COLO668 (cell line): ENCODE data around the gene DKC1.

Source experiments
- DNase-seq: peaks from one replicate; lab custom pipeline; 2025; ENCODE audit not compliant: unreplicated experiment; lab: John Stamatoyannopoulos, UW

DKC1 gene

DNA sequence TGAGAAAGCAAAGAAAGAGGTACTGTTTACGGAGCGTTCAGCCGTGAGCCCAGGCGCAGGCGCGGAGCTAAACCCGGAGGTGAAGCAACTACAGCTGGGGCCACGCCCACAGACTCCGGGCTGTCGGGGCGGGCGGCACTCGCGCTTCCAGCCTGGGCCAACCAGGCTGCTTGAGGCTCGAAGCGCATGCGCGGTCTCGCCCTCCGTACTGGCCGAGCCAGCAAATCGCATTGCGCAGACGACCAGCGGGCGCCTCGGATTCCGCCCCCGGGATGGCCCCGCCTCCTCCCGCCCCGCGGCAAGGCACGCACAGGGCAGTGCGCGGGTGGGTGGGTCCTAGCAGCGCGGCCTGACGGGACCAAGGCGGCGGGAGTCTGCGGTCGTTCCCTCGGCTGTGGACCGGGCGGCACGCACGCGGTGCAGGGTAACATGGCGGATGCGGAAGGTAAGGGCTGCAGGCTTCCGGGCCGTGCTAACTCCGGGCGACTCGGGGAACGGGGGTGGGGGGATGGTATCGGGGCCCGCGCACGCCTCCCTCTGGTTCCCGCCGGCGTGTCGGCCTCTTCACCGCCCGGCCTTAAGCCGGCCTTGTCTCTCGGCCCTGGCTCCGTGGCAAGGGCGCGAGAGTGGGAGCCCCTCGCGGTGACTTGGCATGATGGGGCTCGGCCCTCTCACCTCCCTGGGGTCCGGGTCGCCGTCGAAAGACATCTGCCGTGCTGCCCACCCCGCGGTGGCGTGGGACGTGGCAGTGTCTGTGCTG, at the start of gene DKC1:
TSS of gene DKC1 (plus strand) at position 328 of the 760 bp plus-strand sequence. CDS start at position 430, 102 bp downstream.
- DNase-seq: peak; percentile 99

GRCh38 chrX:154714925-154715324, 47.7 kb upstream of the DKC1 start:
- peak; percentile 41 for DNase-seq

DNA sequence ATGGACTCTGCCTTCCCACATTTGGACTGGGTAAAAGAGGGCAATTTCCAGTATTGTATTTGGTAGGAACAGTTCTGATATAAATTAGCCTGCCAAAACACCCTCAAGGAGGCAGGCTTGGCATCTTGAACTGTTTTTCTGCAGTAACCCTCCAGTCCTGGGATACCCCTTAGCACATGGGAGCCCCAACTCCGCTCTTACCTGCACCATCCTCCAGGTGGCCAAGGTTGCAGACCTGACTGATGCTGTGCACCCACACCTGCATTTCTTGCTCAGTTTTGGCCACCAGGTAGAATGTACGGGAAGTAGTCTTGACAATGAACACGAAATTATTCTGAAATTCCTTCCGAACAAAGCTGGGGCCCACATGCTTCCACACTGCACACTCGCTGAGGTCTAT, 46.8 kb upstream of the DKC1 start:
- no peak for DNase-seq

DNA sequence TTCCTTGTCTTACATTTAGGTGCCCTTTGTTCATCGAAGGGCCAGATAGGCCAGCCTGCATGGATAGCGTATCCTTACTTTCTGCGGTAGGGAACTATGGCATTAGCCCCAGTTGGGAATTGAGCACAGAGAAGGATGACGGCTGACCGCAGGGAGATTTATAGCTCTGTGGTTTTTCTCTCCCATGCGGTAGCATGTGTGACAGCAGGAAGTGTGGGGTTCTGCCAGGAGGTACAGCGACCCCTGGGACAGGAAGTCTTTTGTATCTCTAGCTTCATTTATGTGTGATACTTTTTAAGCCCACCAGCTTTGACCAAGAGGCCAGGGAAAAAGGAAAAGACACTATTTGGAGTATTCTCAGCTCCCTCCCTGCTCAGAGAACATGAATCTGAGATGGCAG, 44.8 kb upstream of the DKC1 start:
- peak; percentile 77 for DNase-seq

DNA sequence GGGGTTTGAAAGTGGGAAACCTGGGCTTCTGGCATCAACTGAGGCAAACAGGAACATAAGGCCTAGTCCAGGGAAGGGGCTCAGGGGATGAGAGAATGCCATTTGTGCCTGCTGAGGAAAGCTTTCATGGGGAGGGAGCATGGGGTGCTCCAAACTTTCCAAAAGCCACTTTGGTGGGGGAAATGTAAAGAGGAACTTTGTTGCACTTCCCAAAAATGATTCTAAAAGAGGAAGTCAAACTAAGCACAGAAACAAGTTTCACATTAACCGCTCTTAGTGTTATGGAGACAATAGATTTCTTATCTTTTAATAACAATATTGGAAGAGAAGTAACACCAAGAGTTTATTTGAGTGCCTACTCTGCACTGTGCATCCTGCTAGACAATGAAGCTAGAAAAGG, 44.0 kb upstream of the DKC1 start:
- DNase-seq: no peak

- DNase-seq: no peak
Observed at GRCh38 chrX:154719132-154719675, 43.5 kb upstream of the DKC1 start.

DNA sequence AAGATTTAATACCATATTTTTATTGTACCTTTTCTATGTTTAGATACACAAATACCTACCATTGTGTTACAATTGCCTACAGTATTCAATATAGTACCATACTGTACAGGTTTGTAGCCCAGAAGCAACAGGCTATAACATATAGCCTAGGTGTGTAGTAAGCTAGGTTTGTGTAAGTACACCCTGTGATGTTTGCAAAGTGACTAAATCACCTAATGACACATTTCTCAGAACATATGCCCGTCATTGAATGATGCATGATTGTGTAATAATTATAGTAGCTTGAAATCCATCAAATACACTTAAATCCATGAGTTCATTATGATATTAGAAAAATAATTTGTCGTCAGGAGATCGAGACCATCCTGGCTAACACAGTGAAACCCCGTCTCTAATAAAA, 42.6 kb upstream of the DKC1 start:
- no peak for DNase-seq

- DNase-seq: no peak
Observed at GRCh38 chrX:154721155-154721554, 41.5 kb upstream of the DKC1 start.

GRCh38 chrX:154724993-154725756, 37.5 kb upstream of the DKC1 start:
- DNase-seq: no peak

- DNase-seq: no peak
Observed at GRCh38 chrX:154727418-154727817, 35.2 kb upstream of the DKC1 start.

DNA sequence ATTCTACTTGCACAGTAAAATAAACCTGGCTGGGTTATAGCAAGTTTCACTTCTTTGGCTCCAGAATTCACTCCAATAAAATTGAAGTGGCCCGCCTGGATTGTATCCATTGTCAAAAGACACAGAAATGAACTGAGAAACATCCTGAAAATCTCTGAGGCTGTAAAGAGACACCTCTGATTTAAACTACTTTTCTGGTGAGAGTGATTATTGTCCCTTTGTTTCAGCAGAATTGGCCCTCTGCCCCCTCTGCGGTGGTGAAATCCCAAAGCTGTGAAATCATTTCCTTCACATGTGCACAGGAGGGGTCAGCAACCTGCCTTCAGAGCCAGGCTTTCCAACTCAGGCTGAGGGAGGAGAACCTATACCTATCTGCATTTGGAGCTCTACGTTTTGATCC, 34.8 kb upstream of the DKC1 start:
- DNase-seq: no peak

DNA sequence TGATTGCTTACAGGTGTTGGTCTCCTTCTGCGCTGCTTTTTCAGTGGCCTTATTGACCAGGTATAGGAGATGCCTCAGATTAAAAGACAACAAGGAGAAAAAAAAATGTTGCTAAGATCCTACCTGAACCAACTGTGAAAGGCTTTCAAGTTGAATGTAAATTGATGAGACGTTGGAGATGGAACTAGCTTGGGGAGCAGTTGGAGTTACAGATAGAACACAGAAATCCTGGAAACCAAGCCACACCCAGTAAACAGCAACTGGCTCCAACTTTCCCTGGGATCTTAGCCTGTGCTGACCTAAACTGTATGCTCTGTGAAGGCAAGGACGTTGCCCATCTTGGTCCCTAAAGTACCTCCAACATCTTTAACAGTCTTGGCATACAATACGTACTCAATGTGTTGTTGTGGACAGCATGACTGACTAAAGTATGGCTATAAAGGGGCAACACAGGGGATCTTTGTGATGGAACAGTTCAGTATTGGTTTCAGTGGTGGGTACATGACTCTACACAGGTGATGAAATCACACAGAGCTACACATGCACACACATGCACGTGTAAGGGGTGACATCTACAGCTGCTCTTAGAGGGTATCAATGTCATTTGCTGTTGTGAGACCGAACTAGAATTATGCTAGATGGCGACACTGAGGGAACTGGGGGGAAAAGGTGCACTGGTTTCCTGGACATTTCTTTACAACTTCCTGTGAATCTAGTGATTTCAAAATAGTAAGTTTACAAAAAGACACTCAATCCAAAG, 34.1 kb upstream of the DKC1 start:
- no peak for DNase-seq

GRCh38 chrX:154729439-154729838, 33.2 kb upstream of the DKC1 start:
- no peak for DNase-seq

DNA sequence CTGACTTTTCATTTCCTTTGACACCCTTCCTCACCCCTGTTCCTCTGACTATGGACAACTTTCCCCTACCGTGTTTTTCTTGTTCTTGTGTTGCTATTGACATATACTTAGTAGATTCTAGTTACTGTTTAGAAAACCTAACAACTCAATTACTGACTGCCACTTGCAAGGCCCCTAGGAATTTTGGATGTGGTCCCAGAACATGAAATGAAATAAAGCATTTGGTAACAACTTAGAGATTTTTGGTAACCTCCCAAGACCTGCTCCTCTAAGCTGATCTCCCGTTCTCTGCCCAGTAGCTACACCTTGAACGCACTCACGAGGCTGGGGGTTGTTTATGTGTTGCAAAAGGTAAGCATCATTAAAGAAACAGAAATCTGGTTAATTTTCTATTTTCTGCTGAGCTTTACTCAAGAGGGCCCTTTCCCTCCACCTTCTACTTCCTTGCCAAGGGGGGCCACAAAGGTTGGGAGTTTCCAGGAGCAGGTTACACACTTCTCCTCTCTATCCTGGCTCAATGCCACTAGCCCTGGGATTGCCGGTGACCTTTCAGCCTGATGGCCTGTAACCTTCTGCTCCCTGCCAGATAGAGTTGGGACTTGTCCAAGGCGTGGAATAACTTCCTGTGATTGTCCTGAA, 32.3 kb upstream of the DKC1 start:
- no peak for DNase-seq

DNA sequence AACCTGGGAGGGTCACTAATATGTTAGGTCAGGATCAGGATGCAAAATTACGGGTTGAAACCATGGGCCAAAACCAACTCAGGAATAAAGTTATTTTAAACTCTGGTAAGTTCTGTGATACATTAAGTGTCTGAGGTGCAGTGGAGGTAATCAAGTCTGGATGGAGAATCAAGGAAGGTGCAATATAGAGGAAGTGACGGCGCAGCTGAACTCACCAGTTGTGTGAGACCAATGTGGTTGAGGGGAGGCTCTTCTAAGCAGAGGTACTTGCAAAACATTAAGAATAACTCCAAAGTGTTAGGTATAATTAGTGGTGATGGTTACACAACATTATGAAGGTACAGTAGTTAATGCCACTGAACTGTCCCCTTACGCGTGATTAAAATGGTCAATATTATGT, 31.5 kb upstream of the DKC1 start:
- no peak for DNase-seq

- no peak for DNase-seq
Observed at GRCh38 chrX:154731881-154732280, 30.8 kb upstream of the DKC1 start.

DNA sequence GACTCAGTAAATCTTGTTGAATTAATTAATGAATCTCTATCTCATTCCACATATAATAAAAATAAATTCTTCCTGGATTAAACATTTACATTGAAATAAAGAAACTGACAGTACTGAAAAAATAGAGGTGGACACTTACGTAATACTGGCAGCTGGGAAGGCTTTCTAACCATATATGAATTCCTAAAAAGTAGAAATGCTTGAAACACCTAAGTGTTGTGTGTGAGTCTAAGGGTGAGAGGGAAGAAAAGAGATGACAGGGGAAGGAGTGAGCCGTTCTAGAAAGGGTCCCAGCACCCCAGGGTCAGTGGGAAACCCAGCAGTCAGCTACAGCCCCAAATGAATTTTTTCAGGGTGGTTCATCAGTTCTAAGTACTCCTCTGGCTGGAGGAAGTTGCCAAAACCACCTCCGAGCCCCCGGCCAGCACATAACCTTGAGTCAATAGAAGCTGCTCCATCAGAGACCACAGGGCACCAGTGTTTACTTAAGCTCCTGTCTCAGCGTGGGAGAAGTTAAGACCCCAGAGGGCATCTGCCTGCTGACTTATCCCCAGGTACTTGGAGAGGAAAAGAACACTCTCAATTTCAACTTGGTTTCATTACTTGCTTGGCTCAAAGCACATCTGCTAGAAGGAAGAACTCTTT, 30.1 kb upstream of the DKC1 start:
- no peak for DNase-seq

GRCh38 chrX:154733066-154733425, 29.6 kb upstream of the DKC1 start:
- no peak for DNase-seq

- no peak for DNase-seq
Observed at GRCh38 chrX:154734061-154734781, 28.4 kb upstream of the DKC1 start.
